HUES64 (cell line): Measurements from ENCODE around the gene AGBL5.
"Not testable (repeated sequence)": the region's sequence is repeated elsewhere in the genome, so short reads cannot be mapped to it uniquely, and the experiment has no call there.

ENCODE experiments used
- H3K27ac ChIP-seq: 2 replicates; pipeline ENCODE4 v1.7.0; 2013; ENCODE audit warnings: low read depth, low read length, inconsistent platforms
- H3K27me3 ChIP-seq: 2 replicates; pipeline ENCODE4 v1.6.1; 2013; ENCODE audit warnings: mild to moderate bottlenecking, low read length; ENCODE audit not compliant: insufficient read depth
- H3K36me3 ChIP-seq: 2 replicates; pipeline ENCODE4 v1.6.1; 2013; ENCODE audit warnings: mild to moderate bottlenecking, low read length; ENCODE audit not compliant: insufficient read depth
- H3K4me1 ChIP-seq: 2 replicates; pipeline ENCODE4 v1.6.1; 2013; ENCODE audit warnings: mild to moderate bottlenecking, low read length, moderate library complexity; ENCODE audit not compliant: insufficient read depth
- H3K4me3 ChIP-seq: 2 replicates; pipeline ENCODE4 v1.5.1; 2013; ENCODE audit warnings: mild to moderate bottlenecking, low read length, moderate library complexity
- H3K9ac ChIP-seq: 2 replicates; pipeline ENCODE4 v1.6.1; 2013; ENCODE audit warnings: mild to moderate bottlenecking, low read depth, low read length
- H3K9me3 ChIP-seq: 2 replicates; pipeline ENCODE4 v1.6.1; 2013; ENCODE audit warnings: low read depth, low read length; ENCODE audit not compliant: insufficient read depth
- WGBS: fragments of 150-250, 120-280 bp; methylation state at CpG from one replicate; pipeline ENCODE4 v1.1.7; 2013; ENCODE audit warnings: missing lambda C conversion rate; 5-methylcytosine and 5-hydroxymethylcytosine counted together

Gene AGBL5

DNA sequence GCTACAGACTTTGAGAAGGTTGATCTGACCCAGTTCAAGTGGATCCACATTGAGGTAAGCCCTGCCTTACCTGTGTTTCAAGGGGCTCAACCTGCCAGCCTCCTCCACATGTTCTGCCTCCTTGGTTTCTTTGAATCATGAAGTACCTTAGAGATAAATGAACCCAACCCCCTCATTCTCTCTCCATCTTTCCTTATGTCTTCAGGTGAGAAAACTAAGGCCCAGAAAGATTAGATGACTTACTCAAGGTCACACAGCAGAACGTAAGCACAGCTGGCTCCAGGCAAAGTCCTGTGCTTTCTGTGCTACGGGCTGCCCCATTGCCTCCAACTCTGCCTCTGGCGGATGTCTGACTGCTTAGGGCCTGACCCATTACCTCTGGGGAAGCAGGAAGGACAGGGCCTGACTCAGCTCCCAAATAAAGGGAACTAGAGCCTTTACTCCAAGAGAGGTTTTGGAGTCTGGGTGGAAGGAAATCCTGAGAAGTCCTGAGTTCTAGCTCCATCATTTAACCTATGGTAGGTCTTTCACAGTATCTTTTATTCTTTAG is 45.4 kb downstream of the AGBL5 start:
- Histone ChIP-seq H3K4me3 (no peak overlapping the region), H3K27ac (no peak overlapping the region), H3K36me3 (no peaks in the 10 kb centered on the region), H3K4me1 (peaks cover 4% of the 10 kb centered on the region; the same call in 1 of the 2 replicates), H3K9me3 (no peaks in the 10 kb centered on the region), H3K27me3 (no peaks in the 10 kb centered on the region), H3K9ac (no peak overlapping the region)
- WGBS, result 85% methylated on average over 3 of the region's 3 CpGs

DNA sequence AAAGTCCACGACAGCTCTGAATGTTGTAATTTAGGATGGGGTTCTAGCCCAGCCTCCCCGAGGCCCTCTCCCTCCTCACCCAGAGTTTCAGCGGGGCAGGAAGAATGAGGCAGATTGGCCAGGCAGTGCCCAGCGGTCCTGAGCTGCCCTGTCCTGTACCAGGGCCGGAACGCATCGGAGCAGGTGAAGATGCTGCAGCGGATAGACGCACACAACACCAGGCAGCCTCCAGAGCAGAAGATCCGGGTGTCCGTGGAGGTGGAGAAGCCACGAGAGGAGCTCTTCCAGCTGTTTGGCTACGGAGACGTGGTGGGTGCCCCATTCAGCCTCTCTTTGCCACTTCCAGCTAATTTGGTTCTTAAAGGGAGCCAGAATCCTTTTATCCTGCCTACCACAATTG is 45.9 kb downstream of the AGBL5 start:
- 90% methylated on average over 13 of the region's 14 CpGs for WGBS
- H3K27ac ChIP-seq, result no peak overlapping the region
- no peaks in the 10 kb centered on the region for H3K36me3 ChIP-seq
- H3K4me1 ChIP-seq, result peaks cover 4% of the 10 kb centered on the region; the same call in 1 of the 2 replicates
- no peaks in the 10 kb centered on the region for H3K9me3 ChIP-seq
- no peaks in the 10 kb centered on the region for H3K27me3 ChIP-seq
- H3K4me3 ChIP-seq, result no peak overlapping the region
- no peak overlapping the region for H3K9ac ChIP-seq

DNA sequence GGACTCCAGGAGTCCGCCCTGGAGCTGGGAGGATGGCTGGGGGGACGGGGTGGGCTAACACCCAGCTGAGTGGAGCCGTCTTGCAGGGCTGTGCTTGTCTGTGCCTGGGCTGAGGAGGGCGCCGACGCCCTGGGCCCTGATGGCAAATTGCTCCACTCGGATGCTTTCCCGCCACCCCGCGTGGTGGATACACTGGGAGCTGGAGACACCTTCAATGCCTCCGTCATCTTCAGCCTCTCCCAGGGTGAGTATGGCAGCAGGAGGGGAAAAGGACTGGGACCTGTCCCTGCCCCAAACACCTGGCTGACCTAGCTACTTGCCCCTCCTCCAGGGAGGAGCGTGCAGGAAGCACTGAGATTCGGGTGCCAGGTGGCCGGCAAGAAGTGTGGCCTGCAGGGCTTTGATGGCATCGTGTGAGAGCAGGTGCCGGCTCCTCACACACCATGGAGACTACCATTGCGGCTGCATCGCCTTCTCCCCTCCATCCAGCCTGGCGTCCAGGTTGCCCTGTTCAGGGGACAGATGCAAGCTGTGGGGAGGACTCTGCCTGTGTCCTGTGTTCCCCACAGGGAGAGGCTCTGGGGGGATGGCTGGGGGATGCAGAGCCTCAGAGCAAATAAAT is 48.0 kb downstream of the AGBL5 start:
- Histone ChIP-seq H3K9me3 (no peaks in the 10 kb centered on the region), H3K27ac (no peak overlapping the region), H3K4me3 (no peak overlapping the region), H3K36me3 (no peaks in the 10 kb centered on the region), H3K4me1 (peaks cover 4% of the 10 kb centered on the region; the same call in 1 of the 2 replicates), H3K9ac (no peak overlapping the region), H3K27me3 (no peaks in the 10 kb centered on the region)
- 93% methylated on average over 19 of the region's 19 CpGs for WGBS

DNA sequence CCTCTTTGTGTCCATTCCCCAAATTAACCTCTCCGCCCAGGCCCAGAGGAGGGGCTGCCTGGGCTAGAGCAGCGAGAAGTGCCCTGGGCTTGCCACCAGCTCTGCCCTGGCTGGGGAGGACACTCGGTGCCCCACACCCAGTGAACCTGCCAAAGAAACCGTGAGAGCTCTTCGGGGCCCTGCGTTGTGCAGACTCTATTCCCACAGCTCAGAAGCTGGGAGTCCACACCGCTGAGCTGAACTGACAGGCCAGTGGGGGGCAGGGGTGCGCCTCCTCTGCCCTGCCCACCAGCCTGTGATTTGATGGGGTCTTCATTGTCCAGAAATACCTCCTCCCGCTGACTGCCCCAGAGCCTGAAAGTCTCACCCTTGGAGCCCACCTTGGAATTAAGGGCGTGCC is 48.6 kb downstream of the AGBL5 start:
- H3K4me3 ChIP-seq, result no peak overlapping the region
- H3K9ac ChIP-seq, result no peak overlapping the region
- no peak overlapping the region for H3K27ac ChIP-seq
- H3K9me3 ChIP-seq, result no peaks in the 10 kb centered on the region
- no peaks in the 10 kb centered on the region for H3K36me3 ChIP-seq
- H3K27me3 ChIP-seq, result no peaks in the 10 kb centered on the region
- peaks cover 4% of the 10 kb centered on the region; the same call in 1 of the 2 replicates for H3K4me1 ChIP-seq
- WGBS, result 85% methylated on average over 10 of the region's 10 CpGs

DNA sequence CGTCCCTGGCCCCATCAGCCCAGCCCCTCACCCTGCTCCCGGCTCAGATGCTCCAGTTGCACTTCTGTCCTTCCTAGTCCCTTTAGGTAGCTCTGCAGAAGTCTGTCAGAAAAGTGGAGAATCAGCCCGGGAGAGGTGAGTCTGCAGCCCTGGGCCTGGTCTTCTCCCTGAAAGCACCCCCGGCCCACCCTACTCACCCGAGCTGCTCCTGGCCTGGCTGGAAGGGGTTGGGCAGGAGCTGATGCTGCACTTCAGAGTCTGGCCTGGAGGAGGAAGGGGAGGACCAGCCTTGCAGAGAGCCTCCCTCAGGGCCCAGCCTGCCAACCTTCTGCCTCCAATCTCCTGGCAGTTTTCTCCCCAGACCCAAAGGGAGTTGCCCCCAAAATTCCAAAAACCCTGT is 50.9 kb downstream of the AGBL5 start:
- Histone ChIP-seq H3K9me3 (no peaks in the 10 kb centered on the region), H3K4me1 (no peaks in the 10 kb centered on the region), H3K36me3 (no peaks in the 10 kb centered on the region), H3K27me3 (no peaks in the 10 kb centered on the region; the same call in 1 of the 2 replicates), H3K9ac (no peak overlapping the region), H3K27ac (no peak overlapping the region), H3K4me3 (no peak overlapping the region)
- WGBS, result 86% methylated on average over 5 of the region's 5 CpGs

DNA sequence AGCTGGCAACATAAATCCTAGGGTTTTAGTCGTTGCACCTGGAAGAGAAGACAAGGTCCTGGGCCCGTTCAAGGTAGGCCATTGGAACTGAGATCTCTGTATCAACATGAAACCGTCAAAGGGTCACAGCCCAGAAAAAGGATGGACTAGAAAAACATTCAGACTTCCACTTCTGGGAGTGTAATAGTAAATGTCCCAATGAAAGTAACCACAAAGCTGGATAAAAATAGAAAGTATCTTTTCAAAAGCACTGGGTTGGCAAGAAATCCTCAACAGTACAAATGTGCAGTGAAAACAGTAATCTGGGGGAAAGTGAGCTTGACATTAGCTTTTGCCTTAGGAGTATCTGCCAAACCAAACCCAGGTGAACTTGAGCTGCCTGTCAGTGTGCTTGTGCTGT is 54.5 kb downstream of the AGBL5 start:
- Histone ChIP-seq H3K27ac (no peak overlapping the region), H3K27me3 (no peaks in the 10 kb centered on the region; the same call in 1 of the 2 replicates), H3K4me3 (no peak overlapping the region), H3K9me3 (no peaks in the 10 kb centered on the region), H3K4me1 (no peaks in the 10 kb centered on the region), H3K36me3 (no peaks in the 10 kb centered on the region), H3K9ac (no peak overlapping the region)
- WGBS, result 85% methylated on average over 3 of the region's 3 CpGs

DNA sequence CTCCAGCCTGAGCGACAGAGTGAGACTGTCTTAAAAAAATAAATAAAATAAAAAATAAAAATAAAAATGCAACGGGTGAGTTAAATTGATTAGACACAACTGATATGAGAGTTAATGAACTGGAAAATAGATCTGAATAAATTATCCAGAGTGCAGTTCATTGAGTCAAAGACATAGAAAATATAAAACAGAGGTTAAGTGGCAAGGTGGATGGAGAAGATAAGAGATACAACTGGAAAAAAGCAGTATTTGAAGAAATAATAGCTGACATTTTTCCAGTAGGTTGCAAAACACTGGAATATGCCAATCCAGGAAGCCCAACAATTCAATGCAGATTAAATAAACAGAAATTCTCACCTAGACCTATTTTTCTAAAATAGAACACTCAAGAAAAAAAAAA is 56.8 kb downstream of the AGBL5 start:
- WGBS, result 79% methylated on average over 1 of the region's 2 CpGs
- Histone ChIP-seq H3K36me3 (no peaks in the 10 kb centered on the region), H3K27ac (no peak overlapping the region), H3K4me3 (no peak overlapping the region), H3K27me3 (no peaks in the 10 kb centered on the region; the same call in 1 of the 2 replicates), H3K4me1 (no peaks in the 10 kb centered on the region), H3K9ac (no peak overlapping the region), H3K9me3 (no peaks in the 10 kb centered on the region)

DNA sequence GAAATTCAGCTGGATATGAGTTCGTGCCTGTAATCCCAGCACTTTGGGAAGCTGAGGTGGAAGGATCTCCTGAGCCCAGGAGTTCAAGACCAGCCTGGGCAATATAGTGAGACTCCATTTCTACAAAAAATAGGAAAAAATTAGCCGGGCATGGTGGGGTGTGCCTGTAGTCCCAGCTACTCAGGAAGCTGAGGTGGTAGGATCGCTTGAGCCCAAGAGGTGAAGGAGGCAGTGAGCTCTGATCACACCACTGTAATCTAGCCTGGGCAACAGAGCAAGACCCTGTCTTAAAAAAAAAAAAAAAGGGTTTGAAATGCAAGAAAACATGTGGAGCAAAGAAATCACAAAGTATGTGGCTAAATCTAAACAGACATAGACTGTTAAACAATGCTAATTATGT is 57.6 kb downstream of the AGBL5 start:
- no peaks in the 10 kb centered on the region for H3K36me3 ChIP-seq
- H3K9me3 ChIP-seq, result no peaks in the 10 kb centered on the region
- H3K4me1 ChIP-seq, result no peaks in the 10 kb centered on the region
- WGBS, result 82% methylated on average over 3 of the region's 3 CpGs
- no peak overlapping the region for H3K27ac ChIP-seq
- H3K9ac ChIP-seq, result no peak overlapping the region
- H3K27me3 ChIP-seq, result no peaks in the 10 kb centered on the region; the same call in 1 of the 2 replicates
- no peak overlapping the region for H3K4me3 ChIP-seq

DNA sequence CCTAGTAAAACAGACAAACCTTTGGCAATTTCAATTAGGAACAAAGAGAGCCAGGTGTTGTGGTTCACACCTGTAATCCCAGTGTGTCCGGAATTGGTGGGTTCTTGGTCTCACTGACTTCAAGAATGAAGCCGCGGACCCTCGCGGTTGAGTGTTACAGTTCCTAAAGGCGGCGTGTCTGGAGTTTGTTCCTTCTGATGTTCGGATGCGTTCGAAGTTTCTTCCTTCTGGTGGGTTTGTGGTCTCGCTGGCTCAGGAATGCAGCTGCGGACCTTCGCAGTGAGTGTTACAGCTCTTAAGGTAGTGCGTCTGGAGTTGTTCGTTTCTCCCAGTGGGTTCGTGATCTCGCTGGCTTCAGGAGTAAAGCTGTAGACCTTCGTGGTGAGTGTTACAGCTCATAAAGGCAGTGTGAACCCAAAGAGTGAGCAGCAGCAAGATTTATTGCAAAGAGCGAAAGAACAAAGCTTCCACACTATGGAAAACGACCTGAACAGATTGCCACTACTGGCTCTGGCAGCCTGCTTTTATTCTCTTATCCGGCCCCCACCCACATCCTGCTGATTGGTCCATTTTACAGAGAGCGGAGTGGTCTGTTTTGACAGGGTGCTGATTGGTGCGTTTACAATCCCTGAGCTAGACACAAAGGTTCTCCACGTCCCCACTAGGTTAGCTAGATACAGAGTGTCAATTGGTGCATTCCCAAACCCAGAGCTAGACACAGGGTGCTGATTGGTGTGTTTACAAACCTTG is 59.3 kb downstream of the AGBL5 start:
- not testable (repeated sequence) for H3K27ac ChIP-seq, H3K9me3 ChIP-seq, H3K4me3 ChIP-seq, H3K27me3 ChIP-seq, H3K4me1 ChIP-seq, H3K36me3 ChIP-seq, H3K9ac ChIP-seq
- 90% methylated on average over 24 of the region's 24 CpGs for WGBS

DNA sequence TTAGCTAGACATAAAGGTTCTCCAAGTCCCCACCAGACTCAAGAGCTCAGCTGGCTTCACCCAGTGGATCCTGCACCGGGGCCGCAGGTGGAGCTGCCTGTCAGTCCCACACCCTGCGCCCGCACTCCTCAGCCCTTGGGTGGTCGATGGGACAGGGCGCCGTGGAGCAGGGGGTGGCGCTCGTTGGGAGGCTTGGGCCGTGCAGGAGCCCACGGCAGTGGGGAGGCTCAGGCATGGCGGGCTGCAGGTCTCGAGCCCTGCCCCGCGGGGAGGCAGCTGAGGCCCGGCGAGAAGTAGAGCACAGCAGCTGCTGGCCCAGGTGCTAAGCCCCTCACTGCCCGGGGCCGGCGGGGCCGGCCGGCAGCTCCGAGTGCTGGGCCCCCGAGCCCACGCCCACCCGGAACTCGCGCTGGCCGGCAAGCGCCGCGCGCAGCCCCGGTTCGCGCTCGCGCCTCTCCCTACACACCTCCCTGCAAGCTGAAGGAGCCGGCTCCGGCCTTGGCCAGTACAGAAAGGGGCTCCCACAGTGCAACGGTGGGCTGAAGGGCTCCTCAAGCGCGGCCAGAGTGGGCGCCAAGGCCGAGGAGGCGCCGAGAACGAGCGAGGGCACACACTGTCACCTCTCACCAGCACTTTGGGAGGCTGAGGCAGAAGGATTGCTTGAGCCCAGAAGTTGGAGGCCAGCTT is 60.1 kb downstream of the AGBL5 start:
- H3K4me1 ChIP-seq, H3K36me3 ChIP-seq, H3K27ac ChIP-seq, H3K9ac ChIP-seq, H3K27me3 ChIP-seq, H3K4me3 ChIP-seq, H3K9me3 ChIP-seq: not testable (repeated sequence)
- 96% methylated on average over 49 of the region's 49 CpGs for WGBS

DNA sequence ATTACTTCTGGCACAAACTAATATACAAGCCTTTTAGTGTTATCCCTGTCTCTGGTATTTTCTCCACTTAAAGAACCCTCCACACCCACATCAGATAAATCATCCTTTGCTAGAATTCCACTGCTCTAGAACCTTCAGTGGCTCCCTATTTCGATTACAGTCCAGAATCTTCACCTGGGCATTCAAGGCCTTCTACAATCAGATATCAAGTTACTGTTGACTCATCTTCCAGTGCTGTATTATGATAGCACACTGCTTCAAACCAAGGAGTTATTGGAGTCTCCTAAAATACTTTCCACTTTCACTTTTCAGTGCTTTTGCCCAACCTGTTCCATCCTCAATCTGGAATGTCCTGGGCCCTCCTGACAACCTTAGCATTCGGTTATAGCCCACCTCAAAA is 64.1 kb downstream of the AGBL5 start:
- Histone ChIP-seq H3K36me3 (no peaks in the 10 kb centered on the region), H3K27ac (no peak overlapping the region)
- 83% methylated on average over 2 of the region's 2 CpGs for WGBS

More for the DNA sequence above, 64.1 kb downstream of the AGBL5 start:
- no peak overlapping the region for H3K9ac ChIP-seq
- H3K27me3 ChIP-seq, result peaks cover 36% of the 10 kb centered on the region
- H3K4me1 ChIP-seq, result no peaks in the 10 kb centered on the region
- no peak overlapping the region for H3K4me3 ChIP-seq
- no peaks in the 10 kb centered on the region for H3K9me3 ChIP-seq
